NT2/D1 (cell line): Measurements from ENCODE around the gene ACOXL.

Experiments used
- SUZ12 ChIP-seq: IDR thresholded peaks from 2 replicates; pipeline ENCODE4 v1.6.1; 2011; ENCODE audit not compliant: insufficient read length, insufficient read depth; ENCODE audit errors: extremely low read depth
- YY1 ChIP-seq: IDR thresholded peaks from 2 replicates; pipeline ENCODE4 v1.6.1; 2011; ENCODE audit not compliant: insufficient read length, insufficient read depth
- ZNF274 ChIP-seq: IDR thresholded peaks from 2 replicates; pipeline ENCODE4 v1.6.1; 2011; ENCODE audit warnings: mild to moderate bottlenecking, low read depth, low read length

GRCh38 chr2:110732422-110733413, at the start of gene ACOXL:
- TF ChIP-seq ZNF274 (no peak), YY1 (no peak), SUZ12 (peak; percentile 52)
